Effector memory CD4-positive, alpha-beta T cell (primary cell): ENCODE measurements around the gene TP53I13.

Experiments used
- DNase-seq, 3 donors: peaks; one replicate each; pipeline ENCODE4 v3.0.0-alpha.2; 2020
- H3K27ac ChIP-seq: 2 replicates; pipeline ENCODE4 v1.7.0; 2013; ENCODE audit warnings: mild to moderate bottlenecking, low read length, moderate library complexity; ENCODE audit not compliant: insufficient read depth, poor library complexity, severe bottlenecking
- H3K27me3 ChIP-seq: replicated peaks from 2 replicates; pipeline ENCODE4 v1.7.0; 2013; ENCODE audit warnings: mild to moderate bottlenecking, low read length; ENCODE audit not compliant: insufficient read depth, control insufficient read depth, poor library complexity, severe bottlenecking
- H3K36me3 ChIP-seq: 2 replicates; pipeline ENCODE4 v1.7.0; 2013; ENCODE audit warnings: mild to moderate bottlenecking, low read length, moderate library complexity; ENCODE audit not compliant: control insufficient read depth, insufficient read depth
- H3K4me1 ChIP-seq: 2 replicates; pipeline ENCODE4 v1.7.0; 2013; ENCODE audit warnings: low read length, mild to moderate bottlenecking; ENCODE audit not compliant: control insufficient read depth, insufficient read depth, poor library complexity, severe bottlenecking
- H3K4me3 ChIP-seq: 2 replicates; pipeline ENCODE4 v1.7.0; 2013; ENCODE audit warnings: low read length, low read depth, mild to moderate bottlenecking; ENCODE audit not compliant: insufficient read depth, poor library complexity, severe bottlenecking
- H3K9me3 ChIP-seq: 2 replicates; pipeline ENCODE4 v1.7.0; 2013; ENCODE audit warnings: mild to moderate bottlenecking, low read length, moderate library complexity; ENCODE audit not compliant: control insufficient read depth

TP53I13 gene

DNA sequence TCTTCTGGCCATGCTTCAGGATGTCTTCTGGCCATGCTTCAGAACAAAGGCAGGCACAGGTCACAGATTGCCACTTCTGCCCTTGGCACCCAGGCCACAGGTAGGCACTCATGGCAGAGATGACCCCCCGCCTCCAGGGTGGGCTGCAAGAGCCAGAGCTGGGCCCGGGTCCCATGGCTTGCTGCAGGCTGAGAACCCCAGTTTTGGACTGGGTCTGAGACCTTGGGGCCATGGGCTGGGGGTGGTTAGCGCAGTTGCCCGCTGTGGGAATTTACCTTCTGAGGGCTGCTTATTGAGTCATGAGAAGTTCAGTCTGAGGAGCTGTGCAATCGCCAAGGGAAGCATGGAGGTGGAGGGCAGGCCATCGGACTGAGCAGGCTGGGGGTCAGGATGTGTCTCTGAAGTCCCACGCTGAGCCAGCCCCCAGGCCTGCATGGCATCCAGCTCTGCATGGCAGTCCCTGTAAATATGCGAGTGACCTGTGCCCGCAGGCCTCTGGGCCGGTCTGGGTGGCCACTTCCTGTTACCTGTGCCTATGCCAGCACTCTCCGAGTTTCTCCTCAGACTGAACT lies 26.1 kb downstream of the TP53I13 start:
- peaks cover 34% of the 10 kb centered on the region for H3K4me1 ChIP-seq
- no peaks in the 10 kb centered on the region for H3K9me3 ChIP-seq
- no peak overlapping the region for H3K4me3 ChIP-seq
- no peak overlapping the region for H3K27ac ChIP-seq
- H3K36me3 ChIP-seq: no peaks in the 10 kb centered on the region
- DNase-seq: no peak
- H3K27me3 ChIP-seq: no peaks in the 10 kb centered on the region

DNA sequence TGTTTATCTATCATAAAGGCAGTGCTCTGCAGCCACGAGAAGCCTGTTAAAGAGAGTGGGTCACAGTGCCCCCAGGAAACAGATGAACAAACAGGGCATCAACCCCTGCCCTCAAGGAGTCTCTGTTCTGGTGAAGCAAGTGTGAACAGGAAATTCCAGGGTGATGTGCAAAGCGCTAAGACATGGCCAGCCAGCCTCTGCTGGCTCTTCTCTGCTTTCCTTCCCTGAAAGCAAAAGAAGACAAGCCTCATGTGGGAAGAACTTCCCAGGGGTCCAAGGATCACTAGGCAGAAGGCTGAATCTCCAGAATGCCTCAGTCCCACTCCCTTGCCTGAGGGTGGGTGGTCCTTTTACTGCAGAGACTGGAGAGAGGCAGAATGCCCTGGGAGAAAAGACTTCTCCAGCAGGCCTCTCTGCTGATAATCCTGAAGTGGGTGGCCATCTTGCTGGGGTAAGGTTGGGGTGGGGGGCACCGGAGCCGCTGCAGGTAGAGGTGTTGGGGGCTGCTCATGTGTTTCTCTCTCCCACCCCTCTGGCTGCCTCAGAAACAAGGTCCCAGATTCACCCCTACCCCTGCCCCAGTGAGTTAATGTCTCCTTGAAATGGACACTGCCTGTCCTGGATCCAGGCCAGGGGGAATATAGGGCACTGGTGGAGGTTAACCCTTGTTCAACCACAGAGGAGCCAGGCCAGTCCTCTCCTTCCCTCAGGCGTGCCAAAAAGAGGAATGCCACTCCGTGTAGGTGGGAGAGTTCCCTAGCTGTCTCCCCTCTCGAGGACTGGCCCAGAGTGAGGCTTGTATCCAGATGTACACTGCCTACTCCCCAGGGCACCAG lies 26.8 kb downstream of the TP53I13 start:
- H3K27ac ChIP-seq: no peak overlapping the region
- H3K9me3 ChIP-seq: no peaks in the 10 kb centered on the region
- peaks cover 28% of the 10 kb centered on the region for H3K4me1 ChIP-seq
- no peak for DNase-seq
- H3K27me3 ChIP-seq: no peaks in the 10 kb centered on the region
- no peaks in the 10 kb centered on the region for H3K36me3 ChIP-seq
- no peak overlapping the region for H3K4me3 ChIP-seq

DNA sequence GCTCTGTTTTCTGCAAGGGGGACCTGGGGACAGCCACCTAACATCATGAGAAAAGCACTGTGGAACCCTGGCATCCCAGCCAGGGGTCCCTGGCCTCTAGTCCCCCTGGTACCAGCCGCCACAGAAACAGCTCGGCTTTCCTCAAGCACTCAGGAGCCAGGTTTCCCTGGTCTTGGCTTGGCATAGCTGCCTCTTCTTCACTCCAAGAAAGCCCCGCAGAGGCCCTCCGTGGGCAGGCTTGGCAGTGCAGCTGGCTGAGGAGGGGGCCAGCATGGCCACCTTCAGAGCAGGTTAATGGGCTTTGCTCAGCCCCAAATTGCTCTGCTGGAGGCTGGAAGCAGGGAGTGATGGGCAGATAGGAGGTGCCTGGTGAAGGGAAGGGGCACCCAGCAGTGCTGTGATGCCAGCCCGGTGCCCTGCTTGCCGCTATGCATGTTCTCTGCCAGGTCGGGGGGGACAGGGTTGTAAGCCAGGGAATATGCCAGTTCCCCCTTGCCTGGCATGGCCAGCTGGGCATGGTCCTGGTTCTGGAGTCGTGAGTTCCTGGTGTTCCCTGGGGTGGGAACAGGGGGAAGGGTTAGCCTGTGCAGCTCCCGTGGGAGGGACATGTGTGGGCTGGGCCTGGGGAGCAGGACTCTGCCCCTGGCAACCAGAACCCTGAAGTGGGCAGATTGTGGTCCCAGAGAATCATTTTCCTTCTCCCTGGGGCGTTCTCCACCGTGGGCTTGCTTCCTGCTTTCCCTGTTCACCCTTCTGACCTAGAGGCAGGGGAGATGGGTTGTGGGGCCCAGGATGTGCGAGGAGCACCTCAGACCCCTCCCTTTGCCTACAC lies 27.7 kb downstream of the TP53I13 start:
- H3K4me3 ChIP-seq: no peak overlapping the region
- peaks cover 19% of the 10 kb centered on the region for H3K4me1 ChIP-seq
- H3K27me3 ChIP-seq: no peaks in the 10 kb centered on the region
- no peak overlapping the region for H3K27ac ChIP-seq
- no peaks in the 10 kb centered on the region for H3K36me3 ChIP-seq
- no peak for DNase-seq
- H3K9me3 ChIP-seq: no peaks in the 10 kb centered on the region

DNA sequence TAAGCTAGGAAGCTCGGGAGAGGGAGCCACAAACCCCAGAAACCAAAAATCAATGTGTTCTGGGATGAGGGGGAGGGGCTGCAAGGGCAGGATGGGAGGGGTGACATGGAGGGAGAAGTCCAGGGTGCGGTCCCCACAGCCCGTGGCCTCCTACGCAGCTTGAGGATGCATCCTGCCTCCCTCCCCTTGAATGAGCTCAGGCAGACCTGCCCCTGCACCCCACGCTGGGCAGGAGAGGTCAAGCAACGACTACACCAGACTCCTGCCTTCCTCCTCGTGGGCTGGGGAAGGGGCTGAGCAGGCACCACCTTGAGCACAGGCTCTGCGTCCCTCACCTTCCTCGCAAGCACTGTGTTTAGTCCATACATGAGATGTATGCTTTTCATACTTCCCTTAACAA lies 28.3 kb downstream of the TP53I13 start:
- Histone ChIP-seq H3K4me3 (no peak overlapping the region), H3K4me1 (peaks cover 13% of the 10 kb centered on the region)

GRCh38 chr17:29597361-29598172 lies 29.1 kb downstream of the TP53I13 start:
- no peak for DNase-seq
- Histone ChIP-seq H3K4me3 (no peak overlapping the region), H3K36me3 (no peaks in the 10 kb centered on the region), H3K9me3 (no peaks in the 10 kb centered on the region), H3K4me1 (peaks cover 5% of the 10 kb centered on the region), H3K27ac (no peak overlapping the region), H3K27me3 (no peaks in the 10 kb centered on the region)

More for the DNA sequence above, 28.3 kb downstream of the TP53I13 start:
- Histone ChIP-seq H3K27ac (no peak overlapping the region), H3K36me3 (no peaks in the 10 kb centered on the region), H3K9me3 (no peaks in the 10 kb centered on the region), H3K27me3 (no peaks in the 10 kb centered on the region)
- DNase-seq: no peak

DNA sequence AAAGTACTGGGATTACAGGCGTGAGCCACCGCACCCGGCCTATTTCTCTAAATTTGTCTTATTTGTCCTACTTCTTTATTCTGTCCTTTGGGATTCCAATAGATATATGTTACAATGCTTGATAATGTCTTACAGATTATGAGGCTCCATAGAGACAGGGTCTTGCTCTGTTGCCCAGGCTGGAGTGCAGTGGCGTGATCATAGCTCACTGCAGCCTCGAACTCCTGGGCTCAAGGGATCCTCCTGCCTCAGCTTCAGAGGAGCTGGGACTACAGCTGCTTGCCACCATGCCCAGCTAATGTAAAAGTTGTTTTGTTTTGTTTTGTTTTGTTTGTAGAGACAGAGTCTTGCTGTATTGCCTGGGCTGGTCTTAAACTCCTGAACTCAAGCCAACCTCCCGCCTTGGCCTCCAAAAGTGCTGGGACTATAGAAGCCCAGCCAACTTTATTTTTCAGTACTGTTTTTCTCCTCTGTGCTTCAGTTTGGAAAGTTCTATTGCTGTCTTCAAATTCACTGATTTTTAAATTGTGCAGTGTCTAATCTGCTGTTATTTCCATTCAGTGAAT lies 34.7 kb downstream of the TP53I13 start:
- Histone ChIP-seq H3K4me3 (no peak overlapping the region), H3K4me1 (no peaks in the 10 kb centered on the region), H3K27me3 (no peaks in the 10 kb centered on the region), H3K27ac (no peak overlapping the region), H3K9me3 (no peaks in the 10 kb centered on the region), H3K36me3 (no peaks in the 10 kb centered on the region)
- DNase-seq: no peak

DNA sequence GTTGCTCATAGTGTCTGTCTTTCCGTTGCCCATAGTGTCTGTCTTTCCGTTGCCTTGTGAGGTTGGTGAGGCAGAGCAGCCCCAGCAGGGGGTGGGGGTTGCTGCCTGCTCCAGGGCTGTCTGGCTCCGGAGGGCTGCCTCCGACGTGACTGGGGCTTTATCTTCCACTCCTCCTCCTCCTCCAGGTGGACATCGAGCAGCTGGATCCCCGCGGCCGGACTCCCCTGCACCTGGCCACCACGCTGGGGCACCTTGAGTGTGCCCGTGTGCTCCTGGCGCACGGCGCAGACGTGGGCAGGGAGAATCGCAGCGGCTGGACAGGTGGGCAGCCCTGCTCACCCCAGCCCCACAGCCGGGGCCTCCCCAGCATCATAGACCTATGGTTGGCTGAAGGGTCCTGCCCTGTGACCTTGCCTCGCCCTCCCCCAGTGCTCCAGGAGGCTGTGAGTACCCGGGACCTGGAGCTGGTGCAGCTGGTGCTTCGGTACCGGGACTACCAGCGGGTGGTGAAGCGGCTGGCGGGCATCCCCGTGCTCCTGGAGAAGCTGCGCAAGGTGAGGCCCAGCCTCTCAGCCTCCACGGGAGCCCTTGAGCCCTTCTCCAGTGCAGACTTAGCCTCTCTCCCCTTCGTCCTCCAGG lies 39.2 kb downstream of the TP53I13 start:
- H3K27me3 ChIP-seq: no peaks in the 10 kb centered on the region
- no peak overlapping the region for H3K27ac ChIP-seq
- H3K9me3 ChIP-seq: no peaks in the 10 kb centered on the region
- DNase-seq: no peak
- no peaks in the 10 kb centered on the region for H3K36me3 ChIP-seq
- H3K4me3 ChIP-seq: no peak overlapping the region
- no peaks in the 10 kb centered on the region for H3K4me1 ChIP-seq

- Histone ChIP-seq H3K9me3 (no peaks in the 10 kb centered on the region), H3K4me1 (peaks cover 12% of the 10 kb centered on the region), H3K27me3 (no peaks in the 10 kb centered on the region), H3K4me3 (no peak overlapping the region), H3K36me3 (no peaks in the 10 kb centered on the region), H3K27ac (no peak overlapping the region)
- no peak for DNase-seq
These were observed 40.5 kb downstream of the TP53I13 start for GRCh38 chr17:29608986-29609385.

GRCh38 chr17:29610395-29610794 lies 41.9 kb downstream of the TP53I13 start:
- no peaks in the 10 kb centered on the region for H3K9me3 ChIP-seq
- no peak for DNase-seq
- no peak overlapping the region for H3K4me3 ChIP-seq
- no peak overlapping the region for H3K27ac ChIP-seq
- peaks cover 26% of the 10 kb centered on the region for H3K4me1 ChIP-seq
- no peaks in the 10 kb centered on the region for H3K27me3 ChIP-seq
- H3K36me3 ChIP-seq: no peaks in the 10 kb centered on the region
